ENCODE data around the gene TAF4.

TAF4 gene

DNA sequence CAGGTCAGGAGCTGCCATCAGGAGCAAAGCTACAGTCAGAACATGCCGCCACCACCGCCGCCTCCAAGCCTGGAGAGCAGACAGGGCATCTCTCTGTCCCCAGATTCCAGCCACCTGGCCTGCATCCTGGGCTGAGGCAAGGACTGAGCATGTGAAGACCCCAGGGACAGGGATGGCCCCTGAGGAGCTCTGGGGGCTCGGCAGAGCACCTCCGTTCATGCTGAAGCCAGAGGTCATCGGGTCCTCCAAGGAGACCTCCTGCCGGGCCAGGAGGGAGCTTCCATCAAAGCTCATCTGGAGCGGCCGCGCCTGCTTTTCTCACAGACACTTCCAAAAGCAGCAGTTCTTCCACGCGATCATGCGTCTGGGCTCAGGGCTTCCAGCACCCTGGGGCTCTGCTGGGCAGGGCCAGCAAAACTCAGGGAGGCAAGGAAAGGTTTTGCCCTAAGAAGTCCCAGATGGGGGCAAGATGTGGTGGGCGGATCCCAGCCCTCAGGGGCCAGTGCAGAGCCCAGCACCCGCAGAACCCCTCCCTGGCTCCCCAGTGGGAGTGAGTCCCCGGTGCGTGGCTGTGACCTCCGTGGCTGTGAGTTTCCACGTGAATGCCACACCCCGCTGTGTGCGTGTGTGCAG is 138.4 kb downstream of the TAF4 start:
- no peaks in the 10 kb centered on the region for H3K4me1 ChIP-seq (ENCODE audit: control insufficient read depth, insufficient read depth, low read length)
- no peaks in the 10 kb centered on the region for H3K27me3 ChIP-seq (ENCODE audit: control insufficient read depth, insufficient read depth, low read length)
- no peaks in the 10 kb centered on the region for H3K36me3 ChIP-seq (ENCODE audit: control insufficient read depth, insufficient read depth, low read length)
- H3K9ac ChIP-seq (ENCODE audit: low read length), result no peak overlapping the region
- no peak overlapping the region for H3K4me3 ChIP-seq (ENCODE audit: low read length)
- no peaks in the 10 kb centered on the region for H3K9me3 ChIP-seq (ENCODE audit: control insufficient read depth, low read length)

DNA sequence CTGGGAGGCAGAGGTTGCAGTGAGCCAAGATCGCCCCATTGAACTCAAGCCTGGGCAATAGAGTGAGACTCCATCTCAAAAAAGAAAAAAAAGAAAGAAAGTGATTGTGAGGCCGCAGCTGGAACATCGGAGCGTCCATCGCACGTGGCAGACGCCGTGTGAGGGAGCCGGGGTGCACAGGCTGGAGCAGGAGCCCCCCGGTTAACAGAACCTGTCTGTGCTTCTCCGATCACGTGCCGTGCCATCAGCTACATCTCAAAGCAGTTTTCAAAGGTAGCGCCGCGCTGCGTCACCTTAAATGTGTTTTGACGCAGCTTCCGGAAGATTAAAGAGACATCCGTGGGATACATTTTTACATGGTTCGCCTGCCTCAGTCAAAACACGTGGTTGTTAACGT is 138.9 kb downstream of the TAF4 start:
- no peaks in the 10 kb centered on the region for H3K27me3 ChIP-seq (ENCODE audit: control insufficient read depth, insufficient read depth, low read length)
- H3K4me3 ChIP-seq (ENCODE audit: low read length), result no peak overlapping the region
- no peak overlapping the region for H3K9ac ChIP-seq (ENCODE audit: low read length)
- no peaks in the 10 kb centered on the region for H3K9me3 ChIP-seq (ENCODE audit: control insufficient read depth, low read length)
- H3K4me1 ChIP-seq (ENCODE audit: control insufficient read depth, insufficient read depth, low read length), result no peaks in the 10 kb centered on the region
- no peaks in the 10 kb centered on the region for H3K36me3 ChIP-seq (ENCODE audit: control insufficient read depth, insufficient read depth, low read length)

- no peaks in the 10 kb centered on the region for H3K27me3 ChIP-seq (ENCODE audit: control insufficient read depth, insufficient read depth, low read length)
- no peaks in the 10 kb centered on the region for H3K4me1 ChIP-seq (ENCODE audit: control insufficient read depth, insufficient read depth, low read length)
- no peak overlapping the region for H3K4me3 ChIP-seq (ENCODE audit: low read length)
- H3K9me3 ChIP-seq (ENCODE audit: control insufficient read depth, low read length), result no peaks in the 10 kb centered on the region
- H3K36me3 ChIP-seq (ENCODE audit: control insufficient read depth, insufficient read depth, low read length), result no peaks in the 10 kb centered on the region
- no peak overlapping the region for H3K9ac ChIP-seq (ENCODE audit: low read length)
Measured at GRCh38 chr20:61926253-61926613, 139.4 kb downstream of the TAF4 start.

DNA sequence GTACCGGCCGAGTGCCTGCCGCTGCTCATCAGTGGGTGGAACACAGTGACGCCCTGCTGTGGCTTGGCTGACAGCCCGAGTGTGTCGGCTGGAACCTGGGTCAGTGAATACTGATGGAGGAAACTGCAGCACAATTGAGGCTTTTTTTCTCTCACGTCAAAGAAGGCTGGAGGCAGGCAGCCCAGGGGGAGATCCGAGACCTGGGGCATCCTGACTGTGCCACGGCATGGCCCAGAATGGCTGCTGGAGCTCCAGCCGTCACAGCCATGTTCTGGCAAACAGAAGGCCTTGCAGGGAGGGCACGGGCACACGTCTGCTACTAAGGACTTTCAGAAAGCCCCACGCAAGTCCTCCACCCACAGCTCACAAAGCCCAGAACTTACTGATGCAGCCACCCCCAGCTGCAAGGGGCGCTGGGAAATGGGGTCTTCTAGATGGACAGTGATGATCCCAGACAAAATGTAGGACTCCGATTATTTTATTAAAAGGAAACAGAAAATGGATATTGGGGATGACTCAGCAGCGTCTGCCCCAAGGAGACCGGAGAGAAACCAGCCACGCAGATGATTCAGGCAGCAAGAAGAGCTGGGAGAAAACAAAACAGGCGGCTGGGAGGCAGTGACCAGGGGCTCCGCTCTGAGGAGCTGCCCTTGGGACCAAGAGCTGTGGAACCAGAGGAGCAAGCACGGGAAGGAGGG is 140.0 kb downstream of the TAF4 start:
- Histone ChIP-seq H3K36me3 (ENCODE audit: control insufficient read depth, insufficient read depth, low read length) (no peaks in the 10 kb centered on the region), H3K4me1 (ENCODE audit: control insufficient read depth, insufficient read depth, low read length) (no peaks in the 10 kb centered on the region), H3K27me3 (ENCODE audit: control insufficient read depth, insufficient read depth, low read length) (no peaks in the 10 kb centered on the region), H3K9ac (ENCODE audit: low read length) (no peak overlapping the region), H3K9me3 (ENCODE audit: control insufficient read depth, low read length) (no peaks in the 10 kb centered on the region), H3K4me3 (ENCODE audit: low read length) (no peak overlapping the region)

- no peak overlapping the region for H3K9ac ChIP-seq (ENCODE audit: low read length)
- no peaks in the 10 kb centered on the region for H3K4me1 ChIP-seq (ENCODE audit: control insufficient read depth, insufficient read depth, low read length)
- no peaks in the 10 kb centered on the region for H3K9me3 ChIP-seq (ENCODE audit: control insufficient read depth, low read length)
- H3K36me3 ChIP-seq (ENCODE audit: control insufficient read depth, insufficient read depth, low read length), result no peaks in the 10 kb centered on the region
- no peaks in the 10 kb centered on the region for H3K27me3 ChIP-seq (ENCODE audit: control insufficient read depth, insufficient read depth, low read length)
- H3K4me3 ChIP-seq (ENCODE audit: low read length), result no peak overlapping the region
Measured at GRCh38 chr20:61924858-61925554, 140.7 kb downstream of the TAF4 start.
